OCI-LY1 (cell line): ENCODE data around the gene GPR119.

Experiments
- CTCF ChIP-seq: fragments of 200-600 bp; sonication (generic), shearing (Covaris generic); IDR thresholded peaks from 2 replicates; pipeline ENCODE4 v1.5.1; 2017; ENCODE audit warnings: mild to moderate bottlenecking, antibody characterized with exemption, low read length, moderate library complexity, mixed read lengths
- EZH2 ChIP-seq: fragments of 200-600 bp; sonication (generic), shearing (Covaris generic); IDR thresholded peaks from 2 replicates; pipeline ENCODE4 v1.8.0; 2017; ENCODE audit warnings: borderline replicate concordance, mixed run types, mild to moderate bottlenecking, antibody characterized with exemption, low read length, moderate library complexity, mixed read lengths

- TF ChIP-seq CTCF (no peak), EZH2 (no peak)
These were observed 33.3 kb upstream of the GPR119 start for GRCh38 chrX:130418740-130419139.
